ENCODE results near the gene RAD18. TPM values are rescaled to one million over a fixed set of nuclear protein-coding genes. Genes with fewer than 3 reads are reported as not detected.

Gene RAD18
- total and polyA plus RNA-seq, 11 donors: 0.76 to 6.1 (median 2.5) TPM

DNA sequence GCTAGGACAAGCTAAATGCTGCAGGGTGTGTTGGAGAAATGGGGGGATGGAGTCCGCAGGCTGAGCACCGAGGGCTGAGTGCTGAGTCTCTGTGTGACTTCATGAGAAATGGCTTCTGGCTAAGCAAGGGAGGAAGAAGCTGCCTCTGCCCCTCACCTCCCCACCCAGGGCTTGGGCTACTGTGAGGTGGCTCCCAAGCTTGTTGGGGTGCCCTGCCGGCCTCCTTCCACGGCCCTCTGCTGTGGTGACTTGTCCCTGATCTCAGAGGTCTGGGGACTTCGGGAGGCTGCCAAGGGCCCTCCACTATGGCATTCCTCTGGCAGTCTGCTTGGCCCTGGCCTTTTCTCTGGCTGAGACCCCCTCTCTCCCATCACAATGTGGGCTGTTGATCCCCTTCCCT lies 30.1 kb upstream of the RAD18 start:
- WGBS, 4 donors: 84 to 98% (median 88%) methylated on average over 5 of the region's 5 CpGs
- no peak overlapping the region for H3K27ac ChIP-seq
- no peak for ATAC-seq
- peaks cover 0 to 24% (median 9%) of the 10 kb centered on the region in 12 donors for H3K4me1 ChIP-seq
- peaks cover 0 to 3% (median 0%) of the 10 kb centered on the region in 9 donors for H3K36me3 ChIP-seq
- intact Hi-C loops (cut with DNase I): no loop called here
- DNase-seq: no peak
- H3K4me3 ChIP-seq: no peak overlapping the region
- H3K9me3 ChIP-seq: no peaks in the 10 kb centered on the region
- TF ChIP-seq POLR2A (IDR thresholded peaks at IDR 0.05): no peak
- TF ChIP-seq, protein P1, sequence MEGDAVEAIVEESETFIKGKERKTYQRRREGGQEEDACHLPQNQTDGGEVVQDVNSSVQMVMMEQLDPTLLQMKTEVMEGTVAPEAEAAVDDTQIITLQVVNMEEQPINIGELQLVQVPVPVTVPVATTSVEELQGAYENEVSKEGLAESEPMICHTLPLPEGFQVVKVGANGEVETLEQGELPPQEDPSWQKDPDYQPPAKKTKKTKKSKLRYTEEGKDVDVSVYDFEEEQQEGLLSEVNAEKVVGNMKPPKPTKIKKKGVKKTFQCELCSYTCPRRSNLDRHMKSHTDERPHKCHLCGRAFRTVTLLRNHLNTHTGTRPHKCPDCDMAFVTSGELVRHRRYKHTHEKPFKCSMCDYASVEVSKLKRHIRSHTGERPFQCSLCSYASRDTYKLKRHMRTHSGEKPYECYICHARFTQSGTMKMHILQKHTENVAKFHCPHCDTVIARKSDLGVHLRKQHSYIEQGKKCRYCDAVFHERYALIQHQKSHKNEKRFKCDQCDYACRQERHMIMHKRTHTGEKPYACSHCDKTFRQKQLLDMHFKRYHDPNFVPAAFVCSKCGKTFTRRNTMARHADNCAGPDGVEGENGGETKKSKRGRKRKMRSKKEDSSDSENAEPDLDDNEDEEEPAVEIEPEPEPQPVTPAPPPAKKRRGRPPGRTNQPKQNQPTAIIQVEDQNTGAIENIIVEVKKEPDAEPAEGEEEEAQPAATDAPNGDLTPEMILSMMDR (IDR thresholded peaks at IDR 0.05): no peak
- H3K27me3 ChIP-seq: no peaks in the 10 kb centered on the region

DNA sequence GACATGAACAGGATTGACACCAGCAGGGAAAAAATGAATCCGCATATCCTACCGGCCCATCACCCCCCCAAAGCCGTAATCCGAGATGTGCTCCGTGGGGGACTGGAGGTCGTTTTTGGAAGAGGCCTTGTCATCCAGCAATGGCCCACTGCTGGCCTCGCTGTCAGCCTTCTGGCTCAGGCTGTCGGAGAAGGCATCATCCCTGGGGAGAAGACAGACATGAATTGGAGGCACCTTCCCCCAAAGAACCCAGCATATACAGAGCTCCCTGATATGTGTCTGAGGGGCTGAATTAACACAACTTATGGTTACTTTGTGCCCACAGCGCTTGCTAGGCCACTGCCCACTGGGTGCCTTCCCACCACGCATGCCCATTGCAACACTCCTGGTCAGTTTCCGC lies 29.6 kb upstream of the RAD18 start:
- peaks cover 0 to 3% (median 0%) of the 10 kb centered on the region in 9 donors for H3K36me3 ChIP-seq
- WGBS, 4 donors: 75 to 81% (median 79%) methylated on average over 11 of the region's 11 CpGs
- peaks cover 0 to 28% (median 11%) of the 10 kb centered on the region in 12 donors for H3K4me1 ChIP-seq
- DNase-seq (no peak), ATAC-seq (no peak)
- intact Hi-C loops (cut with DNase I): no loop called here
- H3K27me3 ChIP-seq: no peaks in the 10 kb centered on the region
- H3K9me3 ChIP-seq: no peaks in the 10 kb centered on the region
- TF ChIP-seq, protein P1 (IDR thresholded peaks at IDR 0.05): no peak
- TF ChIP-seq POLR2A (IDR thresholded peaks at IDR 0.05): no peak
- no peak overlapping the region for H3K4me3 ChIP-seq
- H3K27ac ChIP-seq: no peak overlapping the region

- TF ChIP-seq, protein P1 (IDR thresholded peaks at IDR 0.05): no peak
- TF ChIP-seq POLR2A (IDR thresholded peaks at IDR 0.05): no peak
- DNase-seq (no peak), ATAC-seq (no peak)
- H3K27me3 ChIP-seq: no peaks in the 10 kb centered on the region
- H3K36me3 ChIP-seq: peaks cover 0 to 3% (median 0%) of the 10 kb centered on the region in 9 donors
- intact Hi-C loops (cut with DNase I): no loop called here
- no peak overlapping the region for H3K4me3 ChIP-seq
- H3K27ac ChIP-seq: no peak overlapping the region
- WGBS, 4 donors: 90 to 95% (median 91%) methylated on average over 4 of the region's 4 CpGs
- H3K4me1 ChIP-seq: peaks cover 0 to 29% (median 10%) of the 10 kb centered on the region in 12 donors
- no peaks in the 10 kb centered on the region for H3K9me3 ChIP-seq
These were observed 28.9 kb upstream of the RAD18 start for GRCh38 chr3:8992199-8992598.

DNA sequence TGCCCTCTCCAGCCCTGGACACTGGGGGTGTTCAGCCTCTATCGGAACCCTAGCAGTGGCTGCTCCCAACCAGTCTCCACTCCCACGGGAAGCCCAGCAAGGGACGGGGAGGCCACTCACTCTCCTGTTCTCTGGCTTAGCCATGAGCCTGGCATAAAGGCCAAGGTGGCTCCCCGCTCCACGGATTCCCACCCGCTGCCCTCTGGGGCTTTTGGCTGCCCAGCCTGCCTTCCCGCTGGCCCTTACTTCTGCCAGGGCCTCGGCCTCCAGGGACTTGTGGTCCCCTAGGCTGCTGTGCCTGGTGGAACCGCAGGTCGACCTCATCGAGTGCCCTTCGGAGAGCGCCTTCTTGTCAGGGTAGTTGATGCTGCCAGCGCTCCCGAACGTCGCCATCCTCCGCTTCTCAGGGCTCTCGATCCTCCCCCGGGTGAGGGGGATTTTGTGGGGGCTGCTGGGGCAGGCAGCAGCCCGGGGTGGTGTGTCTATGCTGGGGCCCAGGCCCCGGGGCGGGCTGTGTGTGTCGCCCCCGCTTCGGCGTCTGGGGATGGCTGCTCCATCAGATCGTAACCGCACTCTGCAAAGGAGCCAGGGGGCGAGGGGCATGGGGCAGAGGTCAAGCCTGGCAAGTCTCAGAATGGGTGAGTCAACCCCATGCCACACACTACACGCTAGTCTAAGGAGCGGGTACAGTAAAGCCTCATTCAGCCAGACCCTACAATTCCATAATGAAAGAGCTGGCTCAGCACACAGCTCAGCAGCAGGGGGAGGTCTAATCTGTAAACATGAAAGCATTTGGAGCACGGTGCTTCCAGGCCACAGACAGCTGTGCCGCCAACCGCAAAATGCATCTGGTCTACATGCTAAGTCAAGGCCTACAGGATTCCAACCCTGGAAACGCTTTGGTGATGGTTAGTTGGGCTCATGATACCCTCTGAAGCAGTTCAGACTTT lies 27.3 kb upstream of the RAD18 start:
- no peak overlapping the region for H3K4me3 ChIP-seq
- no peaks in the 10 kb centered on the region for H3K27me3 ChIP-seq
- no peak overlapping the region for H3K27ac ChIP-seq
- H3K36me3 ChIP-seq: peaks cover 0 to 3% (median 0%) of the 10 kb centered on the region in 9 donors
- 93 to 95% (median 94%) methylated on average over 27 to 36 of the region's 36 CpGs for WGBS, 4 donors
- ATAC-seq (no peak), DNase-seq (no peak)
- H3K4me1 ChIP-seq: peaks cover 0 to 18% (median 3%) of the 10 kb centered on the region in 12 donors
- intact Hi-C loops (cut with DNase I): no loop called here
- no peaks in the 10 kb centered on the region for H3K9me3 ChIP-seq
- TF ChIP-seq, protein P1 (IDR thresholded peaks at IDR 0.05): no peak
- no peak for TF ChIP-seq POLR2A (IDR thresholded peaks at IDR 0.05)
